ENCODE data around the gene ENDOG.

- TF ChIP-seq POLR2AphosphoS5 (IDR thresholded peaks at IDR 0.05; ENCODE audit: low read depth, low read length) (no peak), POLR2A (IDR thresholded peaks at IDR 0.05; ENCODE audit: low read depth, low read length) (no peak), TAF1 (IDR thresholded peaks at IDR 0.05; ENCODE audit: borderline replicate concordance, low read depth, low read length) (no peak)
Measured at GRCh38 chr9:128810873-128811272, 7.4 kb upstream of the ENDOG start.

All from GM12892 (cell line).